Measurements from ENCODE around the gene EXOC7. TPM values are rescaled to one million over a fixed set of nuclear protein-coding genes. Genes with fewer than 3 reads are reported as not detected.

EXOC7 gene
- total RNA-seq, 1 experiment from 2014 or later, result 114 TPM

DNA sequence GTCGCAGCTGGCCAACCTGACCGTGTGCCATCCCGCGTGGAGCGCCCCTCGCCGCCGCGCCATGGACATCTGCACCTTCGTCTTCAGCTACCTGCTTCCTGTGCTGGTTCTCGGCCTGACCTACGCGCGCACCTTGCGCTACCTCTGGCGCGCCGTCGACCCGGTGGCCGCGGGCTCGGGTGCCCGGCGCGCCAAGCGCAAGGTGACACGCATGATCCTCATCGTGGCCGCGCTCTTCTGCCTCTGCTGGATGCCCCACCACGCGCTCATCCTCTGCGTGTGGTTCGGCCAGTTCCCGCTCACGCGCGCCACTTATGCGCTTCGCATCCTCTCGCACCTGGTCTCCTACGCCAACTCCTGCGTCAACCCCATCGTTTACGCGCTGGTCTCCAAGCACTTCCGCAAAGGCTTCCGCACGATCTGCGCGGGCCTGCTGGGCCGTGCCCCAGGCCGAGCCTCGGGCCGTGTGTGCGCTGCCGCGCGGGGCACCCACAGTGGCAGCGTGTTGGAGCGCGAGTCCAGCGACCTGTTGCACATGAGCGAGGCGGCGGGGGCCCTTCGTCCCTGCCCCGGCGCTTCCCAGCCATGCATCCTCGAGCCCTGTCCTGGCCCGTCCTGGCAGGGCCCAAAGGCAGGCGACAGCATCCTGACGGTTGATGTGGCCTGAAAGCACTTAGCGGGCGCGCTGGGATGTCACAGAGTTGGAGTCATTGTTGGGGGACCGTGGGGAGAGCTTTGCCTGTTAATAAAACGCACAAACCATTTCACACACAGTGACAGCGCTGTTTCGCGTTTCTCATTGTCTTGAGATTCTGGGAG is 26.6 kb downstream of the EXOC7 start:
- intact Hi-C loops (cut with micrococcal nuclease), result no loop called here

GRCh38 chr17:76076146-76076764 is 27.3 kb downstream of the EXOC7 start:
- H3K4me1 ChIP-seq (ENCODE audit: control insufficient read depth in 1 of 2, insufficient read depth in 2 of 2, low read length in 2 of 2), result peaks cover 4 to 11% of the 10 kb centered on the region in 2 experiments
- BruUV-seq (replicated peaks), result no TSS peak
- CTCF ChIA-PET, result no interaction called here
- DNase-seq (ENCODE audit: low read depth, low spot score), result no peak
- no peaks in the 10 kb centered on the region for H3K9me2 ChIP-seq (ENCODE audit: insufficient read depth)
- no peak overlapping the region for H3K9ac ChIP-seq (ENCODE audit: low read length)
- no peaks in the 10 kb centered on the region for H3K36me3 ChIP-seq (ENCODE audit: control insufficient read depth in 1 of 2, insufficient read depth in 2 of 2, low read length in 2 of 2)
- H2AFZ ChIP-seq (ENCODE audit: low read depth, low read length, poor library complexity, severe bottlenecking), result no peak overlapping the region
- no peak for ATAC-seq
- H4K20me1 ChIP-seq (ENCODE audit: insufficient read depth), result no peaks in the 10 kb centered on the region
- POLR2A ChIA-PET, result no interaction called here
- TF ChIP-seq EZH2phosphoT487 (IDR thresholded peaks at IDR 0.05; ENCODE audit: borderline replicate concordance), result no peak
- peaks cover 16% of the 10 kb centered on the region for H3K79me2 ChIP-seq (ENCODE audit: insufficient read depth, low read length)
- H3K9me3 ChIP-seq (ENCODE audit: control insufficient read depth in 1 of 2, insufficient read depth in 1 of 2, low read depth in 1 of 2, low read length in 2 of 2), result no peaks in the 10 kb centered on the region
- intact Hi-C loops (cut with micrococcal nuclease), result no loop called here
- no peak overlapping the region for H3K4me3 ChIP-seq (replicated peaks in 1 of 2; ENCODE audit: low read depth in 1 of 2, low read length in 2 of 2)
- RAD21 ChIA-PET (ENCODE audit: low non-redundant PET in 1 of 2, low total read pairs in 2 of 2, uncharacterized antibody in 2 of 2, unreplicated experiment in 2 of 2), result no interaction called here
- no peak overlapping the region for H3K27ac ChIP-seq (ENCODE audit: low read depth, low read length)
- H3K27me3 ChIP-seq (ENCODE audit: insufficient read depth, low read length), result peaks cover 8% of the 10 kb centered on the region; the same call in 1 of the 2 replicates
- H3K4me2 ChIP-seq (ENCODE audit: low read length), result no peak overlapping the region

More for the DNA sequence above, 26.6 kb downstream of the EXOC7 start:
- Histone ChIP-seq H3K9me3 (ENCODE audit: control insufficient read depth in 1 of 2, insufficient read depth in 1 of 2, low read depth in 1 of 2, low read length in 2 of 2) (no peaks in the 10 kb centered on the region), H3K27me3 (ENCODE audit: insufficient read depth, low read length) (peaks cover 8% of the 10 kb centered on the region; the same call in 1 of the 2 replicates), H3K9ac (ENCODE audit: low read length) (no peak overlapping the region), H3K79me2 (ENCODE audit: insufficient read depth, low read length) (peaks cover 8% of the 10 kb centered on the region), H3K4me3 (replicated peaks in 1 of 2; ENCODE audit: low read depth in 1 of 2, low read length in 2 of 2) (no peak overlapping the region), H2AFZ (ENCODE audit: low read depth, low read length, poor library complexity, severe bottlenecking) (no peak overlapping the region), H4K20me1 (ENCODE audit: insufficient read depth) (no peaks in the 10 kb centered on the region), H3K4me2 (ENCODE audit: low read length) (no peak overlapping the region), H3K9me2 (ENCODE audit: insufficient read depth) (no peaks in the 10 kb centered on the region), H3K4me1 (ENCODE audit: control insufficient read depth in 1 of 2, insufficient read depth in 2 of 2, low read length in 2 of 2) (peaks cover 4 to 7% of the 10 kb centered on the region in 2 experiments), H3K27ac (ENCODE audit: low read depth, low read length) (no peak overlapping the region), H3K36me3 (ENCODE audit: control insufficient read depth in 1 of 2, insufficient read depth in 2 of 2, low read length in 2 of 2) (no peaks in the 10 kb centered on the region)
- TF ChIP-seq CBX3 (IDR thresholded peaks at IDR 0.05; ENCODE audit: low read depth), result no peak
- DNase-seq (ENCODE audit: low read depth, low spot score), result no peak
- no peak for ATAC-seq
- BruUV-seq (replicated peaks), result no TSS peak
- ChIA-PET RAD21 (ENCODE audit: low non-redundant PET in 1 of 2, low total read pairs in 2 of 2, uncharacterized antibody in 2 of 2, unreplicated experiment in 2 of 2) (interaction anchor here in 1 of 2 experiments (0.6 kb wide), 1 partner anchor 180 kb away, joined by 6 read pairs; the partner anchor contains the start of gene TRIM65), CTCF (no interaction called here), POLR2A (no interaction called here)
